C4-2B (cell line): ENCODE results near the gene SPHK2.

Source experiments
- CTCF ChIP-seq: fragments of 450-650 bp; conservative IDR thresholded peaks from 2 replicates; pipeline ENCODE4 v1.5.1; 2017; ENCODE audit warnings: mild to moderate bottlenecking
- ZFX ChIP-seq: fragments of 450-650 bp; IDR thresholded peaks from 2 replicates; pipeline ENCODE4 v1.6.1; 2017

- no peak for TF ChIP-seq CTCF
- no peak for TF ChIP-seq ZFX
Measured at GRCh38 chr19:48598996-48599700, 20.2 kb upstream of the SPHK2 start.
